ENCODE results near the gene GLI3. TPM values are rescaled to one million over a fixed set of nuclear protein-coding genes. Genes with fewer than 3 reads are reported as not detected.

Gene GLI3
- total and polyA plus RNA-seq, 2 of the 4 experiments (the other 2 are of a cell fraction) = 1.3 to 3.9 TPM

DNA sequence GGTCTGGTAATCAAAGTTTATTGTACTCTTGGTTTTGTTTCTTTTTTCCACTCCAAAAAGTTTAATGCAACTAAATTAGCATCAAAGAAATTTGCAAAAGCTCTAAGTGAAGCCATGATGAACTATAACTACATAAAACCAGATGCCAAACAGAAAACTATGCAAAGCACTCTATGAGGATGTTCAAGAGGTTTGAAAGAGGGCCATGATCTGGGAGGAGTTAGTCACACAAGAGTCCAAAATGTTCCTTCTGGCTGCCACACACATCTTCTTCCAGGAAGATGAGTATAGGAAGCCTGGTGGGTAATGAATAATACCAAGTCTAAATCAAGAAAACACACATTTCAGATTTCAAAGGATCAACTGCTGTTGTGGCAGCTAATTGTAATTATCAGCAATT is 28.4 kb downstream of the GLI3 start:
- no peak overlapping the region for H4K8ac ChIP-seq (ENCODE audit: low read depth in 2 of 2, low read length in 2 of 2)
- no peak overlapping the region for H2AK5ac ChIP-seq (ENCODE audit: low read depth, low read length)
- H3K56ac ChIP-seq (ENCODE audit: extremely low read depth, insufficient read depth, low read length) = no peak overlapping the region
- no peak overlapping the region for H4K5ac ChIP-seq (ENCODE audit: low read depth, low read length)
- no peak overlapping the region for H3K27ac ChIP-seq (ENCODE audit: insufficient read depth, low read length)
- peaks cover 6 to 30% of the 10 kb centered on the region in 2 experiments for H3K79me1 ChIP-seq (ENCODE audit: low read depth in 1 of 2, low read length in 2 of 2)
- H4K20me1 ChIP-seq (ENCODE audit: insufficient read depth, low read length) = no peaks in the 10 kb centered on the region
- H3K4me1 ChIP-seq (ENCODE audit: control insufficient read depth, insufficient read depth, low read length) = no peaks in the 10 kb centered on the region; the same call in 1 of the 2 replicates
- H3K36me3 ChIP-seq (ENCODE audit: control insufficient read depth, insufficient read depth, low read length) = peaks cover 2% of the 10 kb centered on the region; the same call in 1 of the 2 replicates
- POLR2A ChIA-PET (ENCODE audit: unreplicated experiment) = no interaction called here
- peaks cover 3% of the 10 kb centered on the region; the same call in 1 of the 2 replicates for H3K9me1 ChIP-seq (ENCODE audit: insufficient read depth, low read length)
- no peak overlapping the region for H3K9ac ChIP-seq (ENCODE audit: low read depth, low read length)
- no peaks in the 10 kb centered on the region for H3K9me3 ChIP-seq (ENCODE audit: control insufficient read depth, insufficient read depth, low read length)
- in situ Hi-C loops (cut with MboI; ENCODE audit: low sequenced_read_pairs) (no loop called here), dilution Hi-C loops (cut with HindIII; ENCODE audit: low sequenced_read_pairs, unreplicated experiment) (no loop called here), intact Hi-C loops (cut with micrococcal nuclease) (no loop called here)
- H3K27me3 ChIP-seq (ENCODE audit: control insufficient read depth, insufficient read depth, low read length) = no peaks in the 10 kb centered on the region
- no peak overlapping the region for H2AFZ ChIP-seq (replicated peaks; ENCODE audit: low read length, poor library complexity)
- no peak overlapping the region for H3K4me3 ChIP-seq (ENCODE audit: insufficient read depth, low read depth, low read length)
- H2BK20ac ChIP-seq (ENCODE audit: low read depth, low read length) = no peak overlapping the region
- no peak overlapping the region for H3K18ac ChIP-seq (ENCODE audit: low read depth, low read length)
- ATAC-seq (ENCODE audit: low read depth) (peak; percentile 27; the same call in 1 of the 2 replicates), DNase-seq (no peak)
- H2BK15ac ChIP-seq (ENCODE audit: low read depth, low read length) = no peak overlapping the region
- no peak overlapping the region for H2BK120ac ChIP-seq (ENCODE audit: low read depth, low read length)
- H3K4me2 ChIP-seq (ENCODE audit: low read depth, low read length) = no peak overlapping the region
- H3K4ac ChIP-seq (ENCODE audit: low read depth, low read length) = no peak overlapping the region
- H3K14ac ChIP-seq (replicated peaks; ENCODE audit: low read depth, low read length) = no peak overlapping the region
- no peak overlapping the region for H2AK9ac ChIP-seq (replicated peaks; ENCODE audit: low read depth, low read length, poor library complexity)
- no TSS peak for BruUV-seq (replicated peaks)
- H2BK5ac ChIP-seq (ENCODE audit: low read depth, low read length, poor library complexity, severe bottlenecking) = no peak overlapping the region
- no peak overlapping the region for H3K23ac ChIP-seq (ENCODE audit: low read depth, low read length)
- TF ChIP-seq, protein P1, sequence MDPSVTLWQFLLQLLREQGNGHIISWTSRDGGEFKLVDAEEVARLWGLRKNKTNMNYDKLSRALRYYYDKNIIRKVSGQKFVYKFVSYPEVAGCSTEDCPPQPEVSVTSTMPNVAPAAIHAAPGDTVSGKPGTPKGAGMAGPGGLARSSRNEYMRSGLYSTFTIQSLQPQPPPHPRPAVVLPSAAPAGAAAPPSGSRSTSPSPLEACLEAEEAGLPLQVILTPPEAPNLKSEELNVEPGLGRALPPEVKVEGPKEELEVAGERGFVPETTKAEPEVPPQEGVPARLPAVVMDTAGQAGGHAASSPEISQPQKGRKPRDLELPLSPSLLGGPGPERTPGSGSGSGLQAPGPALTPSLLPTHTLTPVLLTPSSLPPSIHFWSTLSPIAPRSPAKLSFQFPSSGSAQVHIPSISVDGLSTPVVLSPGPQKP (IDR thresholded peaks at IDR 0.05; ENCODE audit: borderline replicate concordance, low read depth, low read length) = no peak
- TF ChIP-seq NFE2L2 (IDR thresholded peaks at IDR 0.05; ENCODE audit: low read depth, low read length) = no peak
- TF ChIP-seq SMC3 (IDR thresholded peaks at IDR 0.05; ENCODE audit: low read depth, low read length) = no peak
- no peak for TF ChIP-seq BHLHE40 (IDR thresholded peaks at IDR 0.05; ENCODE audit: low read depth, low read length)
- TF ChIP-seq FOS (IDR thresholded peaks at IDR 0.05; ENCODE audit: low read depth, low read length) = no peak
- no peak for TF ChIP-seq RFX5 (IDR thresholded peaks at IDR 0.05; ENCODE audit: low read depth, low read length)
- TF ChIP-seq, protein P2, sequence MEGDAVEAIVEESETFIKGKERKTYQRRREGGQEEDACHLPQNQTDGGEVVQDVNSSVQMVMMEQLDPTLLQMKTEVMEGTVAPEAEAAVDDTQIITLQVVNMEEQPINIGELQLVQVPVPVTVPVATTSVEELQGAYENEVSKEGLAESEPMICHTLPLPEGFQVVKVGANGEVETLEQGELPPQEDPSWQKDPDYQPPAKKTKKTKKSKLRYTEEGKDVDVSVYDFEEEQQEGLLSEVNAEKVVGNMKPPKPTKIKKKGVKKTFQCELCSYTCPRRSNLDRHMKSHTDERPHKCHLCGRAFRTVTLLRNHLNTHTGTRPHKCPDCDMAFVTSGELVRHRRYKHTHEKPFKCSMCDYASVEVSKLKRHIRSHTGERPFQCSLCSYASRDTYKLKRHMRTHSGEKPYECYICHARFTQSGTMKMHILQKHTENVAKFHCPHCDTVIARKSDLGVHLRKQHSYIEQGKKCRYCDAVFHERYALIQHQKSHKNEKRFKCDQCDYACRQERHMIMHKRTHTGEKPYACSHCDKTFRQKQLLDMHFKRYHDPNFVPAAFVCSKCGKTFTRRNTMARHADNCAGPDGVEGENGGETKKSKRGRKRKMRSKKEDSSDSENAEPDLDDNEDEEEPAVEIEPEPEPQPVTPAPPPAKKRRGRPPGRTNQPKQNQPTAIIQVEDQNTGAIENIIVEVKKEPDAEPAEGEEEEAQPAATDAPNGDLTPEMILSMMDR (conservative IDR thresholded peaks at IDR 0.05; ENCODE audit: low read depth, low read length) = no peak
- TF ChIP-seq MAZ (IDR thresholded peaks at IDR 0.05; ENCODE audit: borderline replicate concordance, low read depth, low read length) = no peak
- TF ChIP-seq RAD21 (IDR thresholded peaks at IDR 0.05; ENCODE audit: low read length) = no peak
- TF ChIP-seq CHD1 (IDR thresholded peaks at IDR 0.05; ENCODE audit: low read depth, low read length) = no peak
- no peak overlapping the region for H4K91ac ChIP-seq (ENCODE audit: insufficient read depth, low read depth, low read length)
- CTCF ChIA-PET = interaction anchor here (0.6 kb wide), 1 partner anchor 448 kb away, joined by 3 read pairs; no protein-coding TSS in a partner anchor

Measured in IMR-90 (cell line).